ENCODE measurements around the gene CDKN1B.

Gene CDKN1B

GRCh38 chr12:12713932-12714275 is 3.3 kb upstream of the CDKN1B start:
- Histone ChIP-seq H3K4me1 (ENCODE audit: insufficient read depth, poor library complexity, severe bottlenecking) (peaks cover 15% of the 10 kb centered on the region), H3K27ac (ENCODE audit: poor library complexity, severe bottlenecking) (no peak overlapping the region), H3K4me3 (ENCODE audit: severe bottlenecking) (no peak overlapping the region), H3K27me3 (ENCODE audit: insufficient read depth, poor library complexity, severe bottlenecking) (no peaks in the 10 kb centered on the region), H3K36me3 (ENCODE audit: low read depth) (peaks cover 11% of the 10 kb centered on the region), H3K9me3 (ENCODE audit: severe bottlenecking) (no peaks in the 10 kb centered on the region)
- DNase-seq (ENCODE audit: low spot score) (no peak), ATAC-seq (ENCODE audit: low read depth) (no peak)
- no peak for TF ChIP-seq CTCF (IDR thresholded peaks at IDR 0.05; ENCODE audit: poor library complexity, severe bottlenecking)

GRCh38 chr12:12714276-12715021 is 2.7 kb upstream of the CDKN1B start:
- no peak for ATAC-seq (ENCODE audit: low read depth)
- no peak for DNase-seq (ENCODE audit: low spot score)
- Histone ChIP-seq H3K27me3 (ENCODE audit: insufficient read depth, poor library complexity, severe bottlenecking) (no peaks in the 10 kb centered on the region), H3K4me3 (ENCODE audit: severe bottlenecking) (peak overlapping the region; percentile 5), H3K4me1 (ENCODE audit: insufficient read depth, poor library complexity, severe bottlenecking) (peaks cover 15% of the 10 kb centered on the region), H3K27ac (ENCODE audit: poor library complexity, severe bottlenecking) (peak overlapping the region; percentile 97), H3K9me3 (ENCODE audit: severe bottlenecking) (no peaks in the 10 kb centered on the region), H3K36me3 (ENCODE audit: low read depth) (peaks cover 16% of the 10 kb centered on the region)
- TF ChIP-seq CTCF (IDR thresholded peaks at IDR 0.05; ENCODE audit: poor library complexity, severe bottlenecking): no peak

- peaks cover 15% of the 10 kb centered on the region for H3K4me1 ChIP-seq (ENCODE audit: insufficient read depth, poor library complexity, severe bottlenecking)
- no peak for DNase-seq (ENCODE audit: low spot score)
- no peak overlapping the region for H3K4me3 ChIP-seq (ENCODE audit: severe bottlenecking)
- H3K36me3 ChIP-seq (ENCODE audit: low read depth): peaks cover 23% of the 10 kb centered on the region
- H3K9me3 ChIP-seq (ENCODE audit: severe bottlenecking): no peaks in the 10 kb centered on the region
- TF ChIP-seq CTCF (IDR thresholded peaks at IDR 0.05; ENCODE audit: poor library complexity, severe bottlenecking): no peak
- no peaks in the 10 kb centered on the region for H3K27me3 ChIP-seq (ENCODE audit: insufficient read depth, poor library complexity, severe bottlenecking)
- peak overlapping the region; percentile 97 for H3K27ac ChIP-seq (ENCODE audit: poor library complexity, severe bottlenecking)
- ATAC-seq (ENCODE audit: low read depth): no peak
Measured at GRCh38 chr12:12715128-12715458, 2.1 kb upstream of the CDKN1B start.

- H3K4me1 ChIP-seq (ENCODE audit: insufficient read depth, poor library complexity, severe bottlenecking): peaks cover 20% of the 10 kb centered on the region
Measured at GRCh38 chr12:12715459-12716150, 1.6 kb upstream of the CDKN1B start.

More at GRCh38 chr12:12715459-12716150, 1.6 kb upstream of the CDKN1B start:
- peaks cover 26% of the 10 kb centered on the region for H3K36me3 ChIP-seq (ENCODE audit: low read depth)
- H3K9me3 ChIP-seq (ENCODE audit: severe bottlenecking): no peaks in the 10 kb centered on the region
- no peaks in the 10 kb centered on the region for H3K27me3 ChIP-seq (ENCODE audit: insufficient read depth, poor library complexity, severe bottlenecking)
- ATAC-seq (ENCODE audit: low read depth) (no peak), DNase-seq (ENCODE audit: low spot score) (no peak)
- peak overlapping the region; percentile 86 for H3K4me3 ChIP-seq (ENCODE audit: severe bottlenecking)
- peak overlapping the region; percentile 97 for H3K27ac ChIP-seq (ENCODE audit: poor library complexity, severe bottlenecking)
- no peak for TF ChIP-seq CTCF (IDR thresholded peaks at IDR 0.05; ENCODE audit: poor library complexity, severe bottlenecking)

Data from RWPE2 (cell line).